ENCODE data around the gene ZNF516. TPM values are rescaled to one million over a fixed set of nuclear protein-coding genes. Genes with fewer than 3 reads are reported as not detected.

ZNF516 gene
- total RNA-seq, 1 donor from 2014 or later, result 15.0 TPM

GRCh38 chr18:76455003-76455676 is 39.9 kb downstream of the ZNF516 start:
- DNase-seq, result no peak

GRCh38 chr18:76454418-76454817 is 40.6 kb downstream of the ZNF516 start:
- no peak for DNase-seq

- DNase-seq, result no peak
Observed at GRCh38 chr18:76453932-76454331, 41.1 kb downstream of the ZNF516 start.

GRCh38 chr18:76453057-76453561 is 41.9 kb downstream of the ZNF516 start:
- DNase-seq, result no peak

- no peak for DNase-seq
Observed at GRCh38 chr18:76452357-76452756, 42.7 kb downstream of the ZNF516 start.

GRCh38 chr18:76451396-76452331 is 43.4 kb downstream of the ZNF516 start:
- DNase-seq, result no peak

- no peak for DNase-seq
Observed at GRCh38 chr18:76450452-76451395, 44.3 kb downstream of the ZNF516 start.

- DNase-seq, result no peak
Observed at GRCh38 chr18:76449111-76449453, 46.0 kb downstream of the ZNF516 start.

GRCh38 chr18:76448256-76449110 is 46.6 kb downstream of the ZNF516 start:
- DNase-seq, result no peak

GRCh38 chr18:76447258-76447890 is 47.7 kb downstream of the ZNF516 start:
- no peak for DNase-seq

GRCh38 chr18:76446321-76447257 is 48.5 kb downstream of the ZNF516 start:
- DNase-seq, result no peak

GRCh38 chr18:76445741-76446232 is 49.3 kb downstream of the ZNF516 start:
- DNase-seq, result no peak

- DNase-seq, result no peak
Observed at GRCh38 chr18:76445275-76445674, 49.8 kb downstream of the ZNF516 start.

- no peak for DNase-seq
Observed at GRCh38 chr18:76444446-76445105, 50.5 kb downstream of the ZNF516 start.

GRCh38 chr18:76443519-76444445 is 51.3 kb downstream of the ZNF516 start:
- no peak for DNase-seq

GRCh38 chr18:76442413-76443171 is 52.5 kb downstream of the ZNF516 start:
- no peak for DNase-seq

Data from occipital lobe (tissue), 2 donors.